ENCODE results near the gene OR5V1.

- TF ChIP-seq SP1 (IDR thresholded peaks at IDR 0.05; ENCODE audit: low read depth) (no peak), EZH2 (IDR thresholded peaks at IDR 0.05) (no peak), POLR2A (IDR thresholded peaks at IDR 0.05; ENCODE audit: borderline replicate concordance, extremely low read depth, insufficient read depth, insufficient read length) (no peak), MAX (IDR thresholded peaks at IDR 0.05) (no peak), POLR2AphosphoS5 (IDR thresholded peaks at IDR 0.05; ENCODE audit: low read depth, low read length) (no peak), CTCF (IDR thresholded peaks at IDR 0.05 in 2 of 3, conservative IDR thresholded peaks at IDR 0.05 in 1 of 3; ENCODE audit: borderline replicate concordance in 1 of 3, insufficient read depth in 1 of 3, low read depth in 2 of 3, low read length in 2 of 3) (no peak), YY1 (IDR thresholded peaks at IDR 0.05; ENCODE audit: extremely low read depth, insufficient replicate concordance, low read depth, low read length) (no peak), REST (IDR thresholded peaks at IDR 0.05; ENCODE audit: low read depth) (no peak), RAD21 (IDR thresholded peaks at IDR 0.05; ENCODE audit: low read depth) (no peak), ZFX (IDR thresholded peaks at IDR 0.05) (no peak), TCF7L2 (IDR thresholded peaks at IDR 0.05; ENCODE audit: borderline replicate concordance, extremely low read depth, insufficient read depth, insufficient read length) (no peak), CEBPB (IDR thresholded peaks at IDR 0.05; ENCODE audit: low read depth) (no peak), SRF (IDR thresholded peaks at IDR 0.05; ENCODE audit: low read depth) (no peak)
Observed at GRCh38 chr6:29336269-29336668, 32.4 kb downstream of the OR5V1 start.

All from HCT116 (cell line).